ENCODE results near the gene SKA2.

- TF ChIP-seq EZH2 (IDR thresholded peaks at IDR 0.05; ENCODE audit: low read depth) (no peak), CTCF (conservative IDR thresholded peaks at IDR 0.05) (no peak)
These were observed 13.1 kb downstream of the SKA2 start for GRCh38 chr17:59141860-59142259.
